H1 (cell line): ENCODE results near the gene TOR1A. TPM values are rescaled to one million over a fixed set of nuclear protein-coding genes. Genes with fewer than 3 reads are reported as not detected.

Experiments used
- CTCF ChIA-PET: fragments of 300-600 bp; sonication (Branson Sonifier 250); formaldehyde crosslinking; loops from one replicate; lab custom pipeline; 2021; ENCODE audit not compliant: partially characterized antibody; lab: Charles Lee
- POLR2A ChIA-PET: fragments of 300-600 bp; sonication (Branson Sonifier 250); formaldehyde crosslinking; loops from one replicate; lab custom pipeline; 2021; ENCODE audit warnings: inconsistent platforms; ENCODE audit not compliant: partially characterized antibody; lab: Charles Lee
- DNase-seq, 2 experiments: peaks; one replicate each; pipeline versions ENCODE4 v3.0.0 to v3.0.0-alpha.2; 2010 to 2022; ENCODE audit warnings: low spot score in 2 of 2, low read depth in 1 of 2, mixed read lengths in 1 of 2
- FAIRE-seq: peaks from 2 replicates; lab custom pipeline; 2011; peaks lifted over from hg19 to GRCh38; lab: Jason Lieb, UNC
- H2AFZ ChIP-seq: 2 replicates; pipeline ENCODE4 v1.8.1; 2012; ENCODE audit warnings: low read length, inconsistent platforms
- H2AK5ac ChIP-seq: 2 replicates; pipeline ENCODE4 v1.6.1; 2013; ENCODE audit warnings: low read depth, low read length
- H2BK120ac ChIP-seq: replicated peaks from 2 replicates; pipeline ENCODE3; 2013; ENCODE audit warnings: low read depth, low read length, inconsistent platforms
- H2BK12ac ChIP-seq: 2 replicates; pipeline ENCODE4 v1.6.1; 2013; ENCODE audit warnings: low read depth, low read length
- H2BK15ac ChIP-seq: 2 replicates; pipeline ENCODE4 v1.6.1; 2013; ENCODE audit warnings: low read length
- H2BK20ac ChIP-seq: 2 replicates; pipeline ENCODE4 v1.6.1; 2013; ENCODE audit warnings: low read length
- H2BK5ac ChIP-seq: 2 replicates; pipeline ENCODE4 v1.6.1; 2013; ENCODE audit warnings: low read depth, low read length
- H3K14ac ChIP-seq: 2 replicates; pipeline ENCODE4 v1.6.1; 2013; ENCODE audit warnings: inconsistent platforms; ENCODE audit not compliant: insufficient read length
- H3K18ac ChIP-seq: 2 replicates; pipeline ENCODE4 v1.6.1; 2013; ENCODE audit warnings: low read length; ENCODE audit errors: extremely low read depth
- H3K23ac ChIP-seq: 2 replicates; pipeline ENCODE4 v1.6.1; 2013; ENCODE audit warnings: inconsistent platforms; ENCODE audit not compliant: insufficient read length
- H3K23me2 ChIP-seq: 2 replicates; pipeline ENCODE4 v1.6.1; 2013; ENCODE audit warnings: low read depth, low read length
- H3K27ac ChIP-seq: 2 replicates; pipeline ENCODE4 v1.6.1; 2011; ENCODE audit warnings: low read depth, low read length, inconsistent platforms
- H3K27me3 ChIP-seq, 4 experiments: replicated peaks in 1 of 4; 1 replicate in 1 of 4; 2 replicates in 3 of 4; pipeline versions ENCODE4 v1.6.1 to v1.8.1; 2011 to 2013; ENCODE audit warnings: low read length in 3 of 4, mild to moderate bottlenecking in 3 of 4, inconsistent platforms in 2 of 4, mixed read lengths in 2 of 4, moderate library complexity in 1 of 4; ENCODE audit not compliant: control insufficient read depth in 3 of 4, insufficient read depth in 3 of 4; ENCODE audit errors: extremely low read depth in 1 of 4
- H3K36me3 ChIP-seq, 4 experiments: 2 replicates each; pipeline versions ENCODE4 v1.6.1 to v1.8.1; 2011 to 2013; ENCODE audit warnings: mild to moderate bottlenecking in 4 of 4, low read length in 3 of 4, moderate library complexity in 2 of 4, control low read depth in 1 of 4, inconsistent platforms in 1 of 4; ENCODE audit not compliant: insufficient read depth in 4 of 4, control insufficient read depth in 2 of 4
- H3K4ac ChIP-seq: replicated peaks from 2 replicates; pipeline ENCODE3; 2013; ENCODE audit warnings: low read length, low read depth, mixed read lengths, inconsistent platforms; ENCODE audit not compliant: insufficient read length
- H3K4me1 ChIP-seq, 4 experiments: replicated peaks in 1 of 4; 1 replicate in 1 of 4; 2 replicates in 3 of 4; pipeline versions ENCODE4 v1.6.1 to v1.8.1; 2011 to 2013; ENCODE audit warnings: low read length in 3 of 4, inconsistent platforms in 2 of 4, mixed read lengths in 1 of 4; ENCODE audit not compliant: insufficient read depth in 4 of 4, control insufficient read depth in 3 of 4
- H3K4me2 ChIP-seq, 2 experiments: 2 replicates each; pipeline versions ENCODE4 v1.6.1 to v1.8.1; 2011 to 2013; ENCODE audit warnings: low read depth in 2 of 2, low read length in 2 of 2, control low read depth in 1 of 2, inconsistent platforms in 1 of 2, mild to moderate bottlenecking in 1 of 2; ENCODE audit not compliant: insufficient read depth in 1 of 2
- H3K4me3 ChIP-seq, 4 experiments: fragments of 200-600, 300-600 bp in 1 of 4; sonication (generic), shearing (Covaris generic), sonication (Bioruptor Twin) in 1 of 4; 2 replicates each; pipeline versions ENCODE4 v1.5.1 to v1.8.1; 2011 to 2016; ENCODE audit warnings: low read length in 4 of 4, low read depth in 3 of 4, control low read depth in 2 of 4, inconsistent platforms in 2 of 4, mild to moderate bottlenecking in 2 of 4, mixed read lengths in 1 of 4, moderate library complexity in 1 of 4; ENCODE audit not compliant: insufficient read depth in 2 of 4; ENCODE audit errors: extremely low read depth in 1 of 4
- H3K56ac ChIP-seq: replicated peaks from 2 replicates; pipeline ENCODE3; 2013; ENCODE audit warnings: low read depth, mild to moderate bottlenecking, mixed read lengths, low read length, inconsistent platforms; ENCODE audit not compliant: insufficient read length
- H3K79me1 ChIP-seq: 2 replicates; pipeline ENCODE4 v1.6.1; 2013; ENCODE audit warnings: low read depth, low read length, control low read depth
- H3K79me2 ChIP-seq, 2 experiments: 2 replicates each; pipeline versions ENCODE4 v1.6.1 to v1.8.1; 2012 to 2013; ENCODE audit warnings: low read length in 2 of 2, mild to moderate bottlenecking in 2 of 2, inconsistent platforms in 1 of 2; ENCODE audit not compliant: insufficient read depth in 2 of 2, control insufficient read depth in 1 of 2
- H3K9ac ChIP-seq, 4 experiments: replicated peaks in 1 of 4; 1 replicate in 1 of 4; 2 replicates in 3 of 4; pipeline versions ENCODE4 v1.6.1 to v1.8.1; 2011 to 2013; ENCODE audit warnings: low read depth in 3 of 4, low read length in 3 of 4, control low read depth in 2 of 4, mild to moderate bottlenecking in 2 of 4, moderate library complexity in 2 of 4, inconsistent platforms in 1 of 4; ENCODE audit errors: extremely low read depth in 1 of 4
- H3K9me3 ChIP-seq, 2 experiments: 2 replicates each; pipeline versions ENCODE4 v1.6.1 to v1.8.1; 2012 to 2013; ENCODE audit warnings: mild to moderate bottlenecking in 2 of 2, moderate library complexity in 2 of 2, control low read depth in 1 of 2, inconsistent platforms in 1 of 2, low read depth in 1 of 2, low read length in 1 of 2, mixed read lengths in 1 of 2; ENCODE audit not compliant: insufficient read depth in 2 of 2
- H4K20me1 ChIP-seq, 2 experiments: replicated peaks in 1 of 2; 2 replicates each; pipeline versions ENCODE3 to v1.8.1; 2011 to 2013; ENCODE audit warnings: inconsistent platforms in 2 of 2, low read length in 2 of 2, mild to moderate bottlenecking in 1 of 2; ENCODE audit not compliant: insufficient read depth in 2 of 2, control insufficient read depth in 1 of 2
- H4K5ac ChIP-seq: 2 replicates; pipeline ENCODE4 v1.6.1; 2013; ENCODE audit warnings: low read length, low read depth, mixed read lengths, inconsistent platforms; ENCODE audit not compliant: insufficient read length
- H4K8ac ChIP-seq: 2 replicates; pipeline ENCODE4 v1.8.0; 2013; ENCODE audit warnings: mild to moderate bottlenecking, moderate library complexity, low read length, inconsistent platforms; ENCODE audit not compliant: insufficient read depth; ENCODE audit errors: extremely low read depth
- H4K91ac ChIP-seq: replicated peaks from 2 replicates; pipeline ENCODE3; 2013; ENCODE audit warnings: low read length, mixed read lengths, inconsistent platforms; ENCODE audit not compliant: insufficient read length
- SIX5 ChIP-seq: IDR thresholded peaks from 2 replicates; pipeline ENCODE4 v1.6.1; 2011; ENCODE audit warnings: mild to moderate bottlenecking, low read depth, low read length
- SUZ12 ChIP-seq: fragments of 200-600 bp; sonication (generic); IDR thresholded peaks from 2 replicates; pipeline ENCODE4 v1.6.1; 2012; ENCODE audit warnings: mild to moderate bottlenecking, inconsistent platforms, low read length, moderate library complexity, mixed read lengths
- TAF7 ChIP-seq: optimal IDR thresholded peaks from 2 replicates; pipeline ENCODE3; 2011; ENCODE audit warnings: low read depth, mild to moderate bottlenecking, inconsistent platforms, low read length, moderate library complexity, borderline replicate concordance
- TBP ChIP-seq: IDR thresholded peaks from 2 replicates; pipeline ENCODE4 v1.6.1; 2011; ENCODE audit warnings: low read depth, low read length, improper control_type of control experiment
- WGBS, 2 experiments: shearing (Covaris generic) in 1 of 2; methylation state at CpG; one replicate each; pipeline versions ENCODE4 v1.1.6 to v1.1.7; 2013 to 2015; ENCODE audit warnings: low lambda C conversion rate in 2 of 2, mixed read lengths in 2 of 2, inconsistent platforms in 1 of 2, low coverage in 1 of 2, missing lambda C conversion rate in 1 of 2; ENCODE audit not compliant: insufficient replicate concordance in 2 of 2, insufficient coverage in 1 of 2, insufficient read length in 1 of 2; ENCODE audit errors: extremely low coverage in 1 of 2, missing lambda C conversion rate in 1 of 2; 5-methylcytosine and 5-hydroxymethylcytosine counted together
- polyA plus RNA-seq, 7 experiments: library from polyadenylated mRNA; depleted of rRNA in 3 of 7; stranded (reverse) in 5 of 7; unstranded in 2 of 7; fragments of >200 nt in 5 of 7; fragments of 200-250 nt in 2 of 7; gene quantifications; 1 replicate in 5 of 7; 2 replicates in 1 of 7; 4 replicates in 1 of 7; pipeline versions ENCODE4 v1.2.1 to v1.2.3, GENCODE V29; 2011 to 2013; ENCODE audit warnings: missing spikeins in 2 of 7, mixed read lengths in 2 of 7
- total RNA-seq: library from RNA; stranded (reverse); fragmentation: NEBNext Ultra II Directional; extraction: Animal tissue kit (Norgen Biotek cat#: 25700); gene quantifications from 2 replicates; pipeline ENCODE4 v1.2.1, GENCODE V29; 2021

Gene TOR1A
- total and polyA plus RNA-seq, 2 of the 8 experiments (the other 6 are each of a cell fraction or from before 2014, with no cell fraction given) = 37.6 to 46.7 TPM

- no peak overlapping the region for H2BK5ac ChIP-seq
- POLR2A ChIA-PET = interaction anchor here (0.9 kb wide), 1 partner anchor 626 kb away, joined by 3 read pairs; no protein-coding TSS in a partner anchor
- no peak overlapping the region for H3K4me3 ChIP-seq
- no peak overlapping the region for H3K4me2 ChIP-seq
- H3K27me3 ChIP-seq = no peaks in the 10 kb centered on the region
- H2BK12ac ChIP-seq = no peak overlapping the region
- H3K4me1 ChIP-seq = peaks cover 0 to 2% (median 0%) of the 10 kb centered on the region in 4 experiments; a peak in 1 of 7 replicates
- H4K5ac ChIP-seq = no peak overlapping the region
- no peak overlapping the region for H3K9ac ChIP-seq
- WGBS, 2 experiments = 94% methylated on average over 4 of the region's 4 CpGs; no CpG with 5 or more reads in 1 of the 2 experiments
- H4K91ac ChIP-seq = no peak overlapping the region
- FAIRE-seq (no peak), DNase-seq (no peak)
- H2BK20ac ChIP-seq = no peak overlapping the region
- no peaks in the 10 kb centered on the region for H3K79me1 ChIP-seq
- no peak overlapping the region for H2AK5ac ChIP-seq
- CTCF ChIA-PET = interaction anchor here (0.7 to 16.4 kb wide), 7 partner anchors 9 to 544 kb away, joined by 3 to 168 read pairs (median 3); no protein-coding TSS in a partner anchor
- H3K23me2 ChIP-seq = no peaks in the 10 kb centered on the region
- H3K14ac ChIP-seq = no peak overlapping the region
- H2AFZ ChIP-seq = no peak overlapping the region
- no peak overlapping the region for H3K4ac ChIP-seq
- no peak overlapping the region for H3K23ac ChIP-seq
- H4K8ac ChIP-seq = no peak overlapping the region
- H2BK120ac ChIP-seq = no peak overlapping the region
- H3K36me3 ChIP-seq = no peaks in the 10 kb centered on the region
- H3K18ac ChIP-seq = no peak overlapping the region
- H3K79me2 ChIP-seq = no peaks in the 10 kb centered on the region
- no peak overlapping the region for H2BK15ac ChIP-seq
- no peaks in the 10 kb centered on the region for H4K20me1 ChIP-seq
- no peak for TF ChIP-seq TBP
- no peak for TF ChIP-seq SIX5
- TF ChIP-seq SUZ12 = no peak
- no peak for TF ChIP-seq TAF7
- H3K27ac ChIP-seq = no peak overlapping the region
- H3K9me3 ChIP-seq = no peaks in the 10 kb centered on the region
- H3K56ac ChIP-seq = no peak overlapping the region
These were observed 58.1 kb downstream of the TOR1A start for GRCh38 chr9:129765764-129766317.
